SK-N-SH treated with all-trans-retinoic acid at 6 μM for 48 hours (cell line): Measurements from ENCODE around the gene ITCH.

Experiments used
- ARNTL ChIP-seq: fragments of 450-650 bp; formaldehyde crosslinking; IDR thresholded peaks from 2 replicates; pipeline ENCODE4 v1.5.0; 2020; ENCODE audit warnings: low read depth, mild to moderate bottlenecking, moderate library complexity, borderline replicate concordance
- CSDC2 ChIP-seq: fragments of 250-450 bp; sonication (Bioruptor Pico); IDR thresholded peaks from 2 replicates; pipeline ENCODE4 v1.5.0; 2020; ENCODE audit warnings: mild to moderate bottlenecking, moderate library complexity
- PPARA ChIP-seq: fragments of 250-450 bp; sonication (Bioruptor Pico); IDR thresholded peaks from 2 replicates; pipeline ENCODE4 v1.5.0; 2020; ENCODE audit warnings: mild to moderate bottlenecking, borderline replicate concordance
- RARB ChIP-seq: fragments of 250-450 bp; sonication (Bioruptor Pico); IDR thresholded peaks from 2 replicates; pipeline ENCODE4 v1.8.0; 2021; ENCODE audit warnings: mild to moderate bottlenecking, moderate library complexity
- TCF4 ChIP-seq: fragments of 250-450 bp; sonication (Bioruptor Pico); IDR thresholded peaks from 2 replicates; pipeline ENCODE4 v1.8.0; 2021; ENCODE audit warnings: mild to moderate bottlenecking, moderate library complexity, borderline replicate concordance
- TSHZ2 ChIP-seq: fragments of 250-450 bp; sonication (Bioruptor Pico); IDR thresholded peaks from 2 replicates; pipeline ENCODE4 v1.5.0; 2020; ENCODE audit warnings: mild to moderate bottlenecking, moderate library complexity
- ZFP3 ChIP-seq: fragments of 250-450 bp; sonication (Bioruptor Pico); IDR thresholded peaks from 2 replicates; pipeline ENCODE4 v1.5.0; 2020; ENCODE audit warnings: mild to moderate bottlenecking, moderate library complexity
- ZNF565 ChIP-seq: fragments of 450-650 bp; formaldehyde crosslinking; conservative IDR thresholded peaks from 2 replicates; pipeline ENCODE4 v1.5.0; 2020; ENCODE audit warnings: low read depth, mild to moderate bottlenecking, moderate library complexity
- TF ChIP-seq, protein P1 (sequence below): fragments of 250-450 bp; sonication (Bioruptor Pico); IDR thresholded peaks from 2 replicates; pipeline ENCODE4 v1.5.1; 2020; ENCODE audit warnings: low read depth, mild to moderate bottlenecking, moderate library complexity
- TF ChIP-seq, protein P2 (sequence below): fragments of 250-450 bp; sonication (Bioruptor Pico); IDR thresholded peaks from 2 replicates; pipeline ENCODE4 v1.5.1; 2021; ENCODE audit warnings: mild to moderate bottlenecking, moderate library complexity

GRCh38 chr20:34512266-34512954 is 149.3 kb downstream of the ITCH start:
- no peak for TF ChIP-seq ZNF565 (CRISPR knock-in tag)
- TF ChIP-seq, protein P1, sequence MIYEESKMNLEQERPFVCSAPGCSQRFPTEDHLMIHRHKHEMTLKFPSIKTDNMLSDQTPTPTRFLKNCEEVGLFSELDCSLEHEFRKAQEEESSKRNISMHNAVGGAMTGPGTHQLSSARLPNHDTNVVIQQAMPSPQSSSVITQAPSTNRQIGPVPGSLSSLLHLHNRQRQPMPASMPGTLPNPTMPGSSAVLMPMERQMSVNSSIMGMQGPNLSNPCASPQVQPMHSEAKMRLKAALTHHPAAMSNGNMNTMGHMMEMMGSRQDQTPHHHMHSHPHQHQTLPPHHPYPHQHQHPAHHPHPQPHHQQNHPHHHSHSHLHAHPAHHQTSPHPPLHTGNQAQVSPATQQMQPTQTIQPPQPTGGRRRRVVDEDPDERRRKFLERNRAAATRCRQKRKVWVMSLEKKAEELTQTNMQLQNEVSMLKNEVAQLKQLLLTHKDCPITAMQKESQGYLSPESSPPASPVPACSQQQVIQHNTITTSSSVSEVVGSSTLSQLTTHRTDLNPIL: no peak
- TF ChIP-seq, protein P2, sequence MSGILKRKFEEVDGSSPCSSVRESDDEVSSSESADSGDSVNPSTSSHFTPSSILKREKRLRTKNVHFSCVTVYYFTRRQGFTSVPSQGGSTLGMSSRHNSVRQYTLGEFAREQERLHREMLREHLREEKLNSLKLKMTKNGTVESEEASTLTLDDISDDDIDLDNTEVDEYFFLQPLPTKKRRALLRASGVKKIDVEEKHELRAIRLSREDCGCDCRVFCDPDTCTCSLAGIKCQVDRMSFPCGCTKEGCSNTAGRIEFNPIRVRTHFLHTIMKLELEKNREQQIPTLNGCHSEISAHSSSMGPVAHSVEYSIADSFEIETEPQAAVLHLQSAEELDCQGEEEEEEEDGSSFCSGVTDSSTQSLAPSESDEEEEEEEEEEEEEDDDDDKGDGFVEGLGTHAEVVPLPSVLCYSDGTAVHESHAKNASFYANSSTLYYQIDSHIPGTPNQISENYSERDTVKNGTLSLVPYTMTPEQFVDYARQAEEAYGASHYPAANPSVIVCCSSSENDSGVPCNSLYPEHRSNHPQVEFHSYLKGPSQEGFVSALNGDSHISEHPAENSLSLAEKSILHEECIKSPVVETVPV (CRISPR knock-in tag): no peak
- no peak for TF ChIP-seq ZFP3 (CRISPR knock-in tag)
- TF ChIP-seq TSHZ2: no peak
- no peak for TF ChIP-seq ARNTL (CRISPR knock-in tag)
- no peak for TF ChIP-seq PPARA
- TF ChIP-seq CSDC2 (CRISPR knock-in tag): no peak
- no peak for TF ChIP-seq RARB
- no peak for TF ChIP-seq TCF4 (CRISPR knock-in tag)
